ENCODE measurements around the gene CHPT1. TPM values are rescaled to one million over a fixed set of nuclear protein-coding genes. Genes with fewer than 3 reads are reported as not detected.

Gene CHPT1
- total and polyA plus RNA-seq, 9 of the 15 experiments (the other 6 are each of a cell fraction or from before 2014, with no cell fraction given) = 15.3 to 210 (median 91.9) TPM

DNA sequence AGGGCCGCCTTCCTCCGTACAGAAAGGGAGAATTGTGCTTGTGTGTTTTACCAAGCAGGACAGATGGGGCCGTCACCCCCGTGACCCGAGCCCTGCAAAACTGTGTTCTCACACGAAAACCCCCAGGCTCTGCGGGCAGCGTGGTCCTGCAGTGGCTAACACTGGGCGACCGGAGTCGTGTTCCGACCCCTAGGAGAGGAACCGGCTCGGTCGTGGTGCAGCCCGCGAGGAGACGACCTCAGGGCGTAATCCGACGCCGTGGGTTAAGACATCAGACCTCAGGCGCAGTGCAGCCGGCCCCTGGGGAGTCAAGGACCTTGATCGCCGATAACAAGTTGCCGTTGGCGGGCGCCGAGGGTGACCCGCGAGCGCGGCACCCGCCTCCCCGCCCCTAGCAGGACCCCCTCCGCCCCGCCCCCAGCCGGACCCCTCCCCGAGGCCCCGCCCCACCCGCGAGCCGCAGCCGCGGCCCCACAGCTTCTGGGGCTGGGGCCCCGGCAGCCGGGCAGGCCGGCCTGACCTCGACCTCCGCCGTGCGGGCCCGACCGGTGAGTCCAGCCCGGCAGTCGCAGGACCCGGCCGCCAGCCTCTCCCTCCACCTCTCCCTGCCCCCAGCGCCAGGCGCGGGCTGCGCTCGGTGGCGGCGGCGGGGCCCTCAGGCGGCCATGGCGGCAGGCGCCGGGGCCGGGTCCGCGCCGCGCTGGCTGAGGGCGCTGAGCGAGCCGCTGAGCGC lies at the start of gene CHPT1 (continued):
- TF ChIP-seq, protein P1, sequence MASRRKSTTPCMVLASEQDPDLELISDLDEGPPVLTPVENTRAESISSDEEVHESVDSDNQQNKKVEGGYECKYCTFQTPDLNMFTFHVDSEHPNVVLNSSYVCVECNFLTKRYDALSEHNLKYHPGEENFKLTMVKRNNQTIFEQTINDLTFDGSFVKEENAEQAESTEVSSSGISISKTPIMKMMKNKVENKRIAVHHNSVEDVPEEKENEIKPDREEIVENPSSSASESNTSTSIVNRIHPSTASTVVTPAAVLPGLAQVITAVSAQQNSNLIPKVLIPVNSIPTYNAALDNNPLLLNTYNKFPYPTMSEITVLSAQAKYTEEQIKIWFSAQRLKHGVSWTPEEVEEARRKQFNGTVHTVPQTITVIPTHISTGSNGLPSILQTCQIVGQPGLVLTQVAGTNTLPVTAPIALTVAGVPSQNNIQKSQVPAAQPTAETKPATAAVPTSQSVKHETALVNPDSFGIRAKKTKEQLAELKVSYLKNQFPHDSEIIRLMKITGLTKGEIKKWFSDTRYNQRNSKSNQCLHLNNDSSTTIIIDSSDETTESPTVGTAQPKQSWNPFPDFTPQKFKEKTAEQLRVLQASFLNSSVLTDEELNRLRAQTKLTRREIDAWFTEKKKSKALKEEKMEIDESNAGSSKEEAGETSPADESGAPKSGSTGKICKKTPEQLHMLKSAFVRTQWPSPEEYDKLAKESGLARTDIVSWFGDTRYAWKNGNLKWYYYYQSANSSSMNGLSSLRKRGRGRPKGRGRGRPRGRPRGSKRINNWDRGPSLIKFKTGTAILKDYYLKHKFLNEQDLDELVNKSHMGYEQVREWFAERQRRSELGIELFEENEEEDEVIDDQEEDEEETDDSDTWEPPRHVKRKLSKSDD (conservative IDR thresholded peaks at IDR 0.05; ENCODE audit: low read length) = no peak
- TF ChIP-seq ZBTB8A (IDR thresholded peaks at IDR 0.05; ENCODE audit: partially characterized antibody) (no peak), FOSL1 (tag; conservative IDR thresholded peaks at IDR 0.05) (no peak), ATF7 (IDR thresholded peaks at IDR 0.05) (no peak; the same call in 1 of the 2 replicates), PHF21A (IDR thresholded peaks at IDR 0.05; ENCODE audit: borderline replicate concordance, low read depth) (no peak), ZNF830 (CRISPR knock-in tag; IDR thresholded peaks at IDR 0.05) (no peak), ZNF696 (CRISPR knock-in tag; conservative IDR thresholded peaks at IDR 0.05) (no peak), ZKSCAN8 (CRISPR knock-in tag; IDR thresholded peaks at IDR 0.05) (no peak), SREBF1 (IDR thresholded peaks at IDR 0.05; ENCODE audit: borderline replicate concordance, low read depth, low read length) (no peak), SMARCE1 (IDR thresholded peaks at IDR 0.05) (no peak; the same call in 1 of the 2 replicates), CTBP1 (IDR thresholded peaks at IDR 0.05; ENCODE audit: borderline replicate concordance) (peak; percentile 6), PTTG1 (tag; IDR thresholded peaks at IDR 0.05; ENCODE audit: low read depth) (no peak)
- TF ChIP-seq, protein P2, sequence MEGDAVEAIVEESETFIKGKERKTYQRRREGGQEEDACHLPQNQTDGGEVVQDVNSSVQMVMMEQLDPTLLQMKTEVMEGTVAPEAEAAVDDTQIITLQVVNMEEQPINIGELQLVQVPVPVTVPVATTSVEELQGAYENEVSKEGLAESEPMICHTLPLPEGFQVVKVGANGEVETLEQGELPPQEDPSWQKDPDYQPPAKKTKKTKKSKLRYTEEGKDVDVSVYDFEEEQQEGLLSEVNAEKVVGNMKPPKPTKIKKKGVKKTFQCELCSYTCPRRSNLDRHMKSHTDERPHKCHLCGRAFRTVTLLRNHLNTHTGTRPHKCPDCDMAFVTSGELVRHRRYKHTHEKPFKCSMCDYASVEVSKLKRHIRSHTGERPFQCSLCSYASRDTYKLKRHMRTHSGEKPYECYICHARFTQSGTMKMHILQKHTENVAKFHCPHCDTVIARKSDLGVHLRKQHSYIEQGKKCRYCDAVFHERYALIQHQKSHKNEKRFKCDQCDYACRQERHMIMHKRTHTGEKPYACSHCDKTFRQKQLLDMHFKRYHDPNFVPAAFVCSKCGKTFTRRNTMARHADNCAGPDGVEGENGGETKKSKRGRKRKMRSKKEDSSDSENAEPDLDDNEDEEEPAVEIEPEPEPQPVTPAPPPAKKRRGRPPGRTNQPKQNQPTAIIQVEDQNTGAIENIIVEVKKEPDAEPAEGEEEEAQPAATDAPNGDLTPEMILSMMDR (IDR thresholded peaks at IDR 0.05 in 2 of 3, conservative IDR thresholded peaks at IDR 0.05 in 1 of 3; ENCODE audit: insufficient read depth in 2 of 3, low read depth in 1 of 3, low read length in 3 of 3) = no peak
- TF ChIP-seq, protein P3, sequence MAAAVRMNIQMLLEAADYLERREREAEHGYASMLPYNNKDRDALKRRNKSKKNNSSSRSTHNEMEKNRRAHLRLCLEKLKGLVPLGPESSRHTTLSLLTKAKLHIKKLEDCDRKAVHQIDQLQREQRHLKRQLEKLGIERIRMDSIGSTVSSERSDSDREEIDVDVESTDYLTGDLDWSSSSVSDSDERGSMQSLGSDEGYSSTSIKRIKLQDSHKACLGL (CRISPR knock-in tag; IDR thresholded peaks at IDR 0.05; ENCODE audit: borderline replicate concordance, poor library complexity, severe bottlenecking) = no peak
- TF ChIP-seq, protein P4, sequence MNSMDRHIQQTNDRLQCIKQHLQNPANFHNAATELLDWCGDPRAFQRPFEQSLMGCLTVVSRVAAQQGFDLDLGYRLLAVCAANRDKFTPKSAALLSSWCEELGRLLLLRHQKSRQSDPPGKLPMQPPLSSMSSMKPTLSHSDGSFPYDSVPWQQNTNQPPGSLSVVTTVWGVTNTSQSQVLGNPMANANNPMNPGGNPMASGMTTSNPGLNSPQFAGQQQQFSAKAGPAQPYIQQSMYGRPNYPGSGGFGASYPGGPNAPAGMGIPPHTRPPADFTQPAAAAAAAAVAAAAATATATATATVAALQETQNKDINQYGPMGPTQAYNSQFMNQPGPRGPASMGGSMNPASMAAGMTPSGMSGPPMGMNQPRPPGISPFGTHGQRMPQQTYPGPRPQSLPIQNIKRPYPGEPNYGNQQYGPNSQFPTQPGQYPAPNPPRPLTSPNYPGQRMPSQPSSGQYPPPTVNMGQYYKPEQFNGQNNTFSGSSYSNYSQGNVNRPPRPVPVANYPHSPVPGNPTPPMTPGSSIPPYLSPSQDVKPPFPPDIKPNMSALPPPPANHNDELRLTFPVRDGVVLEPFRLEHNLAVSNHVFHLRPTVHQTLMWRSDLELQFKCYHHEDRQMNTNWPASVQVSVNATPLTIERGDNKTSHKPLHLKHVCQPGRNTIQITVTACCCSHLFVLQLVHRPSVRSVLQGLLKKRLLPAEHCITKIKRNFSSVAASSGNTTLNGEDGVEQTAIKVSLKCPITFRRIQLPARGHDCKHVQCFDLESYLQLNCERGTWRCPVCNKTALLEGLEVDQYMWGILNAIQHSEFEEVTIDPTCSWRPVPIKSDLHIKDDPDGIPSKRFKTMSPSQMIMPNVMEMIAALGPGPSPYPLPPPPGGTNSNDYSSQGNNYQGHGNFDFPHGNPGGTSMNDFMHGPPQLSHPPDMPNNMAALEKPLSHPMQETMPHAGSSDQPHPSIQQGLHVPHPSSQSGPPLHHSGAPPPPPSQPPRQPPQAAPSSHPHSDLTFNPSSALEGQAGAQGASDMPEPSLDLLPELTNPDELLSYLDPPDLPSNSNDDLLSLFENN (IDR thresholded peaks at IDR 0.05; ENCODE audit: low read depth in 2 of 2, low read length in 2 of 2) = no peak
- TF ChIP-seq, protein P5, sequence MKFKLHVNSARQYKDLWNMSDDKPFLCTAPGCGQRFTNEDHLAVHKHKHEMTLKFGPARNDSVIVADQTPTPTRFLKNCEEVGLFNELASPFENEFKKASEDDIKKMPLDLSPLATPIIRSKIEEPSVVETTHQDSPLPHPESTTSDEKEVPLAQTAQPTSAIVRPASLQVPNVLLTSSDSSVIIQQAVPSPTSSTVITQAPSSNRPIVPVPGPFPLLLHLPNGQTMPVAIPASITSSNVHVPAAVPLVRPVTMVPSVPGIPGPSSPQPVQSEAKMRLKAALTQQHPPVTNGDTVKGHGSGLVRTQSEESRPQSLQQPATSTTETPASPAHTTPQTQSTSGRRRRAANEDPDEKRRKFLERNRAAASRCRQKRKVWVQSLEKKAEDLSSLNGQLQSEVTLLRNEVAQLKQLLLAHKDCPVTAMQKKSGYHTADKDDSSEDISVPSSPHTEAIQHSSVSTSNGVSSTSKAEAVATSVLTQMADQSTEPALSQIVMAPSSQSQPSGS (CRISPR knock-in tag; IDR thresholded peaks at IDR 0.05) = no peak

Data from K562 (cell line).